ENCODE measurements around the gene SSRP1.
A peak's percentile ranks its signal among the peaks of the same experiment; 100 is the strongest.

Gene SSRP1

DNA sequence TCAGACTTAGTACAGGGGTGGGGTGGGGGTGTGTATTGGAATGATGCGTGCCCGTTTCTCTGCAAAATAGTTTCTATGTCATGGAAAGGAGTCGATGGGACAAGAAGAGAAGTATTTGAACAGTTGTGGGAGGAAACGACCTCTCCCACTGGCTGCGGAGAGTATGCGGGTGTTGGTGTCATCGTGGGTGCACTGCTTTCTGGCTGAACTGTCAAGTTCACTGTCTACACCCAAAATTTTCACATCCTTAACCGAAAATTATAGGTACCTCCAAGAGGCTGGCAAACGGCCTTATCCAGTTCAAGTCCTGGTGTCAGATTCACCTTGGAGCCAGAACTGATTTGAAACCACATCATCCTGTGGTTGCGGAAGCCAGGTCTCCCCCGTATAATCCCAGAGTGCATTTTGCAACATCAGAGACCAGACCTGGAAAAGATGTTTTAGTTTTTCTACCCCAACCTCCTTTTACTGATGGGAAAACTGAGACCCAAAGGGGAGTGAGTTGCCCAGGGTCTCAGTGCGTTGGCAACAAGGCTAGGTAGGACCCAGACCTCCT is 497 bp upstream of the SSRP1 start:
- DNase-seq, result peak; percentile 8

- DNase-seq, result no peak
Observed at GRCh38 chr11:57335023-57335342, 709 bp downstream of the SSRP1 start.

- no peak for DNase-seq
Observed at GRCh38 chr11:57332694-57333440, 2.8 kb downstream of the SSRP1 start.

DNA sequence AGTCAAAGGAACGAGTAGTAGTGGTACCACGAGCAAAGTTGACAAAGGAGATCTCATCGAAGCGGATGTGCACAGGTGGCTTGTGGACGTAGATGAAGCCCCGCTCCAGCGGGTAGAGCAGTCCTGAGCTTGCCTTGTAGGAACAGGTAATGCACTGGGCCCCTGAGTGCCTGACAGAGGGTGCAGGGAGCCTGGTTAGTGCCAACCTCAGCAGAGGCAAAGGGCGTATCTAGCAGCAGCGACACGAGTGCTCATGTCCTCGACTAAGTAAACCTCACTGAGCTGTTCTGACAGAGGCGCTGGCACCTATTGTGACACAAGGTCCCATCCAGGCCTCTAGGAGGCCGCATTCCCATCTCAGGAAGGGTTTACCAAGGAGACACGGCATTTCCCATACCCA is 4.0 kb downstream of the SSRP1 start:
- no peak for DNase-seq

DNA sequence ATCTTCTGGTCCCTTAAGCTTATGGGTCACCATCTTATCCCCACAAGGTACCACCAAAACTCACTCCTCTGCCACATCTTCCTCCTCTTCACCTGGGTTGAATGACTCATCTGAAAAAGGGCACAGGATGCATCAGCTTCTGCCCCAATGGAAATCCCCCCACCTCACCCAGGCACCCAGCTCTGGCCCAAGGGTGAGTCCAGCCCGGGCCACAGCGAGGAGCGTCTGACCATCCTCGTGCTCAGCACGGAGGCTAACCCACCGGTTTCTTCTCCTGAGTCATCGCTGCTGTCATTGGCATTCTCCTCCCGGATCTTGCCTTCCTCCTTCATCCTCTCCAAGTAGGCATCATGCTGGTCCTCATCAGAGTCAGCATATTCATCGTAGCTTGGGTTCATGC is 5.7 kb downstream of the SSRP1 start:
- DNase-seq, result peak; percentile 44

DNA sequence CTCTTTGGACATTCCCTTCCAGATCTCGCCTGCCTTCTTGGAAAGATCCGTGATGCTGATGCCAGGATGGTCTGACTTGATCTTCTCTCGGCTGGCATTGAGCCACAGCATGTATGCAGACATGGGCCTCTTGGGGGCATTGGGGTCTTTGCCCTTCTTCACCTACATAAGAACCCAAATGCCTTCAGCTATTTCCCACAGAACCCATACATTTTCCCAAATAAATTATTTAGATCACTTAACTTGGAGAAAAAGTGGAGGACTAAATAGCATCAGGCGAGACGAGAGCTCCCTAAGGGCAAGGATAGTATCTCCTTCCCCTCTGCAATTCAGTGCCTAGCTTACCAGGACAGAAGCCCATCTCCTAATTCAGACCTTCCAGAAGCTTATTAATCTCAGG is 8.0 kb downstream of the SSRP1 start:
- DNase-seq, result no peak

GRCh38 chr11:57325735-57326048 is 10.0 kb downstream of the SSRP1 start:
- no peak for DNase-seq

DNA sequence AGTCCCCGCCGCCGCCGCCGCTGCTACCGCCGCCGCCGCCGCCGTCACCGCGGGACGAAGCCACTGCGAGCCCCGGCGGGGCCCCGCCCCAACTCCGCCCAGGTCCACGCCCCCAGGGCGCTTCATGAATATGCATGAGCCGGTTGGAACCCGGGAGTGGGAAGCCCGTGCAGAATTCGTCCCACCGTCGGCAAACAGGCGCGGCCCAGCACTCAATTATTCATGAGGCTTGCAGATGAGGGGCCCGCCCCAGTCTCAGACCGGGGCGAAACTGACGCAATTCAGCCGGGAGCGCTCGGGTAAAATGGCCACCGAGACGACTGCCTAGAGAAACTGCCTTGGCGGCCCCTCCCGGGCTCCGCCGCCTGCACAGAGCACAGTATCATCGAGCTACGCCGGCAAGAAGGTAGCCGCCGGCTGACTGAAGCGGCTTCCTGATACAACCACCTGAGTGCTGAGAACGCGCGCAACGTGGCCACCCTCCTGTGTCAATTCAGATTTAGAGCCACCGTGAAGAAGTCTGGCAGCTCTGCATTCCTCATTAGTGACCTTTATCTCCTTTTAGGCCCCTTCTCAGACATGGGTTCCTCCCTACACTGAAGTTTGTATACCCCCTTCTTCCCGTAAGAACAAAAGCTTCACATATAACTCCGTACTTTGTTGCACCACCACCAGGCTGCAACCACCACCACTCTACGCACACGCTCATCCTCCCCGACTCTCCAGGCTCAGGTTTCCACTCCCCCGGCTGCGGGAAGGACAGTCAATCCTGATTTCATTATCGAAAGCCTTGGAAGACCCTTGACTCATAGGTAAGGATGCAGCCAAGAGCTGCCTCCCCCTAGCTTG is 10.6 kb downstream of the SSRP1 start, which contains the start of gene TNKS1BP1:
Gene TNKS1BP1, minus strand, starts transcription at position 67 of the 849 bp plus-strand sequence. CDS start 3,067 bp downstream, outside the sequence.
- DNase-seq, result peak; percentile 90

DNA sequence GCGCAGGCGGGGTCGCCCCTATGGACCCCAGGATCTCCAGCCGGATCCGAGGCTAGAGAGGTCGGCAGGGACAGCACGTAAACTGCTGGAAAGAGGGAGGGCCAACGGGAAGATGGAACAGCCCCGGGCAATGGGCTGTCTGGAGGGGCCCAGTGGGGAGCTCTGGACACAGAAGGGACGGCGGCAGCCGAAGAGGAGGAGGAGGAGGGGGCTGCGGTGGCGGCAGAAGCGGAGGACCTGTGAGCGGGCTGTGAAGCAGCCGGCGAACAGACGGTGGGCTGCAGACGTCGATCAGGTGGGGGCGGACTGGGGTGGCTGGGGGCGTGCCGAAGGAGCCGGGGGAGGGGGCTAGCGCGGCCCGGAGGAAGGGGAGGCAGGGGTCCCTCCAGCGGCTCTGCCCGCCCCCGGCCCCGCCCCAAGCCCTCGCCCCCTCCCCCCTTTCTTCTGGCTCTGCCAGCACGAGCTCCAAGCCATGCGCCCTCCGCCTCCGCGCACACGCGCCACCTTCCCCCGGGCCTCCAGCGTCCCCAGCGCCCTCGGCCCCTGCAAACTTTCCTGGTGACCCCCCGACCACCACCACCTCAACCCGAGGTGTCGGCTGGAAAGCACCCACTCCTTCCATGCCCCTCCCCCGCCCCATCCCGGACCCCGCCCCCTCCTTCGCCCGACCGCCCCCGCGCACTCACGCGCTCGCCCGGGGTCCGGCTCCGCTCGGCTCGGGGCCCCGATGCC is 11.4 kb downstream of the SSRP1 start:
- DNase-seq, result no peak

- no peak for DNase-seq
Observed at GRCh38 chr11:57323855-57324153, 11.9 kb downstream of the SSRP1 start.

DNA sequence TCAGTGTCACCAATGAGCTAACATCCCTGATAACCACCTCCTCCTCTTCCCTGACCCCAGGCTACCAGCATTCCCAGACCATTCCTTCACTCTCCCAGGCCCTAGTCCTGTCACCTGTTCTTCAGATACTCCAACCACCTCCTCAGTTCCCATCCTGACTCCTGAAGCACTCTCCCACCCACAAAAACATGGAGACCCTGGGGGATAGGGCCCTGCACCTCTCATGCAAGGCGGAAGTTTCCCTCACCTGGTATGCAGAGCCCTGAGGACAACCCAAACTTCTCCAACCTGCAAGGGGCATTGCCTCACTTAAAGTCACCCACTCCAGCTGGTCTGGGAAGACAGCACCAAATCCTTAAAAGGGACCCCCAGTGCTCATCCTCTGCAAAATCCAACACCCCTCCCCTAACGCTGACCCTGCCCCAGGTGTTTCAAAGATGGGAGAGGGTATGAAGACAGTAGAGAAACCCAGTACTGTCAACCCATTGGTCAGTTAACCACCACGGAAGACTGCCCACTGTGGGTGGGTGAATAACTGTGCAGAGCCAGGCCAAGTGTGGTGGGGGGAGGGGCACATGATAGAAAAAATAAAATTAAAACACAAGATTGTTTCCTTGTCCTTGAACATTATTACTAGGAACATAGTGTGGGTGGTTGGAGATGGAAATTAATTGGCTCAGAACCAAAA is 12.4 kb downstream of the SSRP1 start:
- no peak for DNase-seq

DNA sequence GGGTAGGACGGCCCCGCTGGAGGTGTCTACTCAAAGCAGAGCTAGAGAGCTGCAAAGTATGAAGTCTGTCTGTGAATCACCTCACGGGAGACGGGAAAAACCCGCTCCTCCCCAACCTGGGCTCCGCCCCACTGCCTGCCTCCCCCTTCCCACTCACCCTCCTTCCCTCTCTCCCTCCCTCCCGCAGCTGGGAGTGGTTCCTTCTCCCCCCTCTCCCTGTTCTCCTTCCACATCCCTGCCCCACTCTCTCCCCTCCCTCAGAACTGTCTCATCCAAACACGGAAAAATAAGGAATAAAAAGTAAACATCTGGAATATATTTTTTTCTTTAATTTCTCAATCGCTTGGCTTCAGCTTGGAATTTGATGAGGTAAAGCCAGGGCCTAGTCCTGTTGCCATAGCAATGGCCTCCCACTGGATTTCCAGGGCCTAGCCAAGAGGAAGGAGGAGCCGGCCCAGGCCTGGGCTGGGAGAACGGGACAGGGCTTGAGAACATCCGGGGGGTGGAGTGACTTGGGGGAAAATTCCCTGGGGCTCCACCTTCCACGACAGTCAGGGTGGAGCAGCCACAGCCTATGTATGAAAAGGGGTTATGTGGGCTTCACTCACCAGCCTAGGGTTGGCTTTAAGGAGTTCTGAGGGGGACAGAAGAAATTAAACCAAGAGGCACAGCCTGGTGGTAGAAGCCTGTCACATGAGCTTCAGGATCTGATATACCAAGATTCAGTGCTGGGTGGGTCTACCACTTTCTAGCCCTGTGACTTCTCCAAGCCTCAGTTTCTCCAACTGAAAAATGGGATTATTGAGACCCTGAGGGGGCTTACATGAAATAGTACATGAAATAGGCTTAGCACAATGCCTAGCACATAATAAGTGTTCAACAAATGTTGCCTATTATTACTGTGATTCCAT is 13.2 kb downstream of the SSRP1 start:
- DNase-seq, result no peak

- no peak for DNase-seq
Observed at GRCh38 chr11:57321388-57322255, 14.1 kb downstream of the SSRP1 start.

- no peak for DNase-seq
Observed at GRCh38 chr11:57320719-57321387, 14.8 kb downstream of the SSRP1 start.

DNA sequence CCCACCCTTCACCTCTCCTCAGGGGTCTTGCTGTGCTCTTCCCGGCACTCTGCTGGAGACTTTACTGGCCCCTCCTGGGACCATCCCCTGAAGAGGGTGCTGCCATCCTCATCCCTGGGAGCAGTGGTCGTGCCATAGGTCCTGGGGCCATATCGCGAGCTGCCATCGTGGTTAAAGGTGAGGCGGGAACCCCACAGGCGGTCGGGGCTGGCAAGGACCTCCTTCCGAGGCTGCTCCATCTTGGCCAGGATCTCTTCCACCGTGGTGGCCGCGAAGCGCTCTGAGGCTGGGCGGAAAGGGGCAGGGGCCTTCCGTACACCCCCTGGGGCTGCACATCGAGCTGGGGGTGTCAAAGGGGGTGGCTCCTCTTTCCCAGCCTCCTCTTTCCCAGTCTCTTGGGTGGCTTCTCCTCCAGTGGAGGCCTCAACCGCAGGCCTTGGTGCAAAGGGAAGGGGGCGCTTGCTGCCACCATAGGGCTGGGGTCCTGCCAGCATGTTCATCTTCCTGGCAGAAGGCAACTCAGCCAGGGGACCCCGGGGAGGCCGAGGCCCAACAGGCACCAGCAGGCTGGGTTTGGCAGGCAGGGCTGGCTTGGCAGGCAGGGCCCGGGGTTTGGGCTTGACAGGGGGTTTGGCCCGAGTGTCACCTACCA is 15.5 kb downstream of the SSRP1 start:
- no peak for DNase-seq

- DNase-seq, result no peak
Observed at GRCh38 chr11:57318178-57318577, 17.5 kb downstream of the SSRP1 start.

DNA sequence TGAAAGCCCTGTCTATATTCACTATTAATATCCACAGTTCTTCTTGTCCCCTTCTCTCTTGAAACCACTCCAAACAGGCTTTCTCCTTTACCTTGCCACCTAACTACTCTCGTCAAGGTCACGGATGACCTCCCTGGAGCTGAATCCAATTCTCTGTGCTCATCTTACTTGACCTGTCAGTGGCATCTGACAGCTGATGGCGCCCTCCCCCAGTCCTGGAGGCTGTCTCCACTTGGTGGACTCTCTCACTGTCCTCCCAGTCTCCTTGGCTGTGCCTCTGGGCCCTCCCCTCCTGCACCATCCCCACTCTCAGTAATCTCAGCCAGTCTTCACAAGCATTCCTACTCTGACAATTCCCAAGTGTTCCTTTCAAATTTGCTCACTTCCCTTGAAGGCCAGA is 19.7 kb downstream of the SSRP1 start:
- no peak for DNase-seq

DNA sequence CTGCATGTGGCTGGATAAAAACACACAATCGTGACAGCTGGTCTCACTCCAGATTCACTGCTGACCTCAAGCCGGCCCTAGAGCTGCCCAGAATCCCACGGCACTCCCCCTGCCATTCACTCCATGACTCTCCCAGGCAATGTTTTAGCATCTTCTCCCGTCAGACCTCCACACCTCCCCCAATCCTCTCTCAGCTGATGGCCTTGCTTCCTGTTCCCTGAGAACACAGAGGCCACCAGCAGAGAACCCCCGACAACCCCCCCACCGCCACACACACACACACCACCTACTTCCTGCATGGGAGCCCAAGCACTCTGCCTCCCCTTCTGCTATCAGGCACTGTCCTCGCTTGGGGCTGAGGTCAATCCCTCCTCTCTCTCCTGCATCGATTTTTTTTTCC is 20.2 kb downstream of the SSRP1 start:
- DNase-seq, result no peak

- no peak for DNase-seq
Observed at GRCh38 chr11:57314221-57314973, 21.3 kb downstream of the SSRP1 start.
